Measurements from ENCODE around the gene IFNA2. TPM values are rescaled to one million over a fixed set of nuclear protein-coding genes. Genes with fewer than 3 reads are reported as not detected.
"Not testable (repeated sequence)": the region's sequence is repeated elsewhere in the genome, so short reads cannot be mapped to it uniquely, and the experiment has no call there.

Gene IFNA2
- not detected for total RNA-seq
- long read RNA-seq: 0 reads

GRCh38 chr9:21385131-21385670, at the start of gene IFNA2:
TSS of gene IFNA2 (minus strand) at chr9:21385398. CDS start at chr9:21385329, 69 bp downstream.
- DNase-seq: no peak
- ATAC-seq: no peak
- intact Hi-C loops (cut with DNase I, micrococcal nuclease): no loop called here

GRCh38 chr9:21435015-21435383, 49.8 kb upstream of the IFNA2 start:
- ATAC-seq; DNase-seq; intact Hi-C loops (cut with DNase I, micrococcal nuclease): not testable (repeated sequence)

- intact Hi-C loops (cut with DNase I, micrococcal nuclease): no loop called here
- DNase-seq (peak in 1 of 2 donors; percentile 45), ATAC-seq (no peak)
Measured at GRCh38 chr9:21434202-21435014, 49.2 kb upstream of the IFNA2 start.

GRCh38 chr9:21432672-21433425, 47.7 kb upstream of the IFNA2 start:
- intact Hi-C loops (cut with DNase I, micrococcal nuclease): no loop called here
- DNase-seq: no peak
- ATAC-seq: no peak

GRCh38 chr9:21429191-21429590, 44.0 kb upstream of the IFNA2 start:
- intact Hi-C loops (cut with DNase I, micrococcal nuclease): no loop called here
- no peak for ATAC-seq
- DNase-seq: no peak

GRCh38 chr9:21428235-21428634, 43.0 kb upstream of the IFNA2 start:
- DNase-seq: no peak
- intact Hi-C loops (cut with DNase I, micrococcal nuclease): no loop called here
- no peak for ATAC-seq

- ATAC-seq (peak; percentile 73), DNase-seq (peak in 1 of 2 donors; percentile 46)
- intact Hi-C loops (cut with DNase I, micrococcal nuclease): no loop called here
Measured at GRCh38 chr9:21415493-21416267, 30.5 kb upstream of the IFNA2 start.

GRCh38 chr9:21414220-21414940, 29.2 kb upstream of the IFNA2 start:
- ATAC-seq (peak; percentile 76), DNase-seq (no peak)
- intact Hi-C loops (cut with DNase I, micrococcal nuclease): no loop called here

GRCh38 chr9:21413624-21414023, 28.4 kb upstream of the IFNA2 start:
- DNase-seq: no peak
- intact Hi-C loops (cut with DNase I, micrococcal nuclease): no loop called here
- ATAC-seq: peak; percentile 64

GRCh38 chr9:21413151-21413550, 28.0 kb upstream of the IFNA2 start:
- no peak for ATAC-seq
- intact Hi-C loops (cut with DNase I, micrococcal nuclease): no loop called here
- no peak for DNase-seq

GRCh38 chr9:21412107-21412506, 26.9 kb upstream of the IFNA2 start:
- ATAC-seq: no peak
- intact Hi-C loops (cut with DNase I, micrococcal nuclease): no loop called here
- no peak for DNase-seq

GRCh38 chr9:21408817-21409216, 23.6 kb upstream of the IFNA2 start, which contains the start of gene IFNA8:
TSS of gene IFNA8 (plus strand) at chr9:21409117. CDS start at chr9:21409177, 60 bp downstream.
- no peak for ATAC-seq
- intact Hi-C loops (cut with DNase I, micrococcal nuclease): no loop called here

GRCh38 chr9:21404146-21404545, 18.9 kb upstream of the IFNA2 start:
- no peak for ATAC-seq

More at GRCh38 chr9:21408817-21409216, 23.6 kb upstream of the IFNA2 start, which contains the start of gene IFNA8:
- no peak for DNase-seq

GRCh38 chr9:21402386-21403251, 17.4 kb upstream of the IFNA2 start:
- intact Hi-C loops (cut with DNase I, micrococcal nuclease): no loop called here
- DNase-seq (no peak), ATAC-seq (no peak)

More at GRCh38 chr9:21404146-21404545, 18.9 kb upstream of the IFNA2 start:
- DNase-seq: no peak
- intact Hi-C loops (cut with DNase I, micrococcal nuclease): no loop called here

GRCh38 chr9:21399956-21400355, 14.8 kb upstream of the IFNA2 start:
- ATAC-seq (no peak), DNase-seq (no peak)
- intact Hi-C loops (cut with DNase I, micrococcal nuclease): no loop called here

GRCh38 chr9:21398955-21399489, 13.8 kb upstream of the IFNA2 start:
- intact Hi-C loops (cut with DNase I, micrococcal nuclease): no loop called here
- no peak for DNase-seq
- ATAC-seq: no peak
